ENCODE results near the gene DISC1.

DNA sequence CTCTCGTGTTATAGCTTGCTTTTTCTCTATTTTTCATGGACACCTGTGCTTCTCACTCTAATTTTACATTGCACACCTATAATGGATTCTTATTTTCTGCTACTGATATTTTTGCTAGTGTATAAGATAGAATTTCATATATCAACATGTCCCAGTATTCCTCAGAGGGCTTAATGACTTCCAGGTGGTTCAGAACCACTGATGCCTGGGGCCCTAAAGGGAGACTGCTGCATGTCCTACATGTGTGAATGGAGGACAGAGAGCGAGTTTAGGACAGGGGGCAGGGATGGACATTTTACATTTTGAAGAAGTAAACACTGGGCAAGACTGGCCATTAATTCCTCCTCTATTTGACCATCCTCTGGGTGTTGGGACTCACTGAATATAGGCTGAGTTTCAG is 100.6 kb downstream of the DISC1 start:
- TF ChIP-seq, protein P1, sequence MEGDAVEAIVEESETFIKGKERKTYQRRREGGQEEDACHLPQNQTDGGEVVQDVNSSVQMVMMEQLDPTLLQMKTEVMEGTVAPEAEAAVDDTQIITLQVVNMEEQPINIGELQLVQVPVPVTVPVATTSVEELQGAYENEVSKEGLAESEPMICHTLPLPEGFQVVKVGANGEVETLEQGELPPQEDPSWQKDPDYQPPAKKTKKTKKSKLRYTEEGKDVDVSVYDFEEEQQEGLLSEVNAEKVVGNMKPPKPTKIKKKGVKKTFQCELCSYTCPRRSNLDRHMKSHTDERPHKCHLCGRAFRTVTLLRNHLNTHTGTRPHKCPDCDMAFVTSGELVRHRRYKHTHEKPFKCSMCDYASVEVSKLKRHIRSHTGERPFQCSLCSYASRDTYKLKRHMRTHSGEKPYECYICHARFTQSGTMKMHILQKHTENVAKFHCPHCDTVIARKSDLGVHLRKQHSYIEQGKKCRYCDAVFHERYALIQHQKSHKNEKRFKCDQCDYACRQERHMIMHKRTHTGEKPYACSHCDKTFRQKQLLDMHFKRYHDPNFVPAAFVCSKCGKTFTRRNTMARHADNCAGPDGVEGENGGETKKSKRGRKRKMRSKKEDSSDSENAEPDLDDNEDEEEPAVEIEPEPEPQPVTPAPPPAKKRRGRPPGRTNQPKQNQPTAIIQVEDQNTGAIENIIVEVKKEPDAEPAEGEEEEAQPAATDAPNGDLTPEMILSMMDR (conservative IDR thresholded peaks at IDR 0.05 in 1 of 2, IDR thresholded peaks at IDR 0.05 in 1 of 2; ENCODE audit: extremely low read depth in 1 of 2, insufficient read depth in 1 of 2, low read depth in 1 of 2, low read length in 2 of 2), result no peak
- no peak for TF ChIP-seq EZH2 (IDR thresholded peaks at IDR 0.05; ENCODE audit: borderline replicate concordance, low read length)
